GM12865 (cell line): ENCODE data around the gene ADI1.

Experiments used
- DNase-seq: peaks from one replicate; pipeline ENCODE4 v3.0.0; 2010; ENCODE audit warnings: low read depth
- H3K4me3 ChIP-seq: 2 replicates; pipeline ENCODE4 v1.5.1; 2011; ENCODE audit warnings: mild to moderate bottlenecking, low read depth, low read length, control low read depth
- TF ChIP-seq, protein P1 (sequence below): IDR thresholded peaks from 2 replicates; pipeline ENCODE4 v1.5.1; 2011; ENCODE audit warnings: low read length, control low read depth, low read depth, inconsistent platforms; ENCODE audit not compliant: insufficient read depth; ENCODE audit errors: missing control alignments

ADI1 gene, protein sequence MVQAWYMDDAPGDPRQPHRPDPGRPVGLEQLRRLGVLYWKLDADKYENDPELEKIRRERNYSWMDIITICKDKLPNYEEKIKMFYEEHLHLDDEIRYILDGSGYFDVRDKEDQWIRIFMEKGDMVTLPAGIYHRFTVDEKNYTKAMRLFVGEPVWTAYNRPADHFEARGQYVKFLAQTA

DNA sequence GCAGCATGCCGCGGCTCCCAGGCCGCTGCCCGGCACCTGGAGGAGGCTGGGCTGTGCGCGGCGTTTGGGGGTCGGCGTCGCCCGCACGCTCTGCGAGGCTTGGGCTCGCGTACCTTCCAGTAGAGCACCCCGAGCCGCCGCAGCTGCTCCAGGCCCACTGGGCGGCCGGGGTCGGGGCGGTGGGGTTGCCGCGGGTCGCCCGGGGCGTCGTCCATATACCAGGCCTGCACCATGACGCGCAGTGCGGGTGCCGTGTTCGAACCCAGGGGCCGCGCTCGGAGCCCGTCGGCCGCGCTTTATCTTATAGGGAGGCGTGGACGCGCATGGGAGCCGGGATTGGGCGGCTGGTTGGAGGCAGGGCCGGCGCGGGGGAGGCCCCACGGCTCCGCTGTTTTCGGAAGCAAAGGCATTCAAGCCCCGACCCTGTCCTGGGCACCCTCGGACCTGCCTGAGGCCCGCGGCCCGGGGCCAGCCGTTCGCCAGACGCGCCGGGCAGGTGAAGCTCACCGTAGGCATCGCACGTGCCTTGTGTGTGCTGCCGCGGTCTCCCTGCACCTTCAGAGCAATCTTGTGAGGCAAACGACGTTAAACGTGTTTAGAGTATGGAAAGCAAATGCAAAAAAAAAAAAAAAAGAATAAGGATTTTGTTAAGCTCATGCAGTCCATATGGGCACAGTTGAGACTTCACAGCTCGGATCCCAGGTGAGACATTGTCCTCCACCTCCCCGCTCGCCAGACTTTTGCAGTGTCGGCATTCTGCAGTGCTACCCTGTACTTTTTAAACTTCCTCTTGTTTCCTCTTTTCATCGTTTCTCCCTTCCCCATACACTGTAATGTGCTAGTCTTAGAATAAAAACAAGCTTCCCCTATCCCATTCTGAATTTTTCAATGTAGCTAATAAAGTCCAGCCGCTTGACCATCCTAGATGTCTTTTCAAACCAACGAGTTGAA lies at the start of gene ADI1:
Gene ADI1 (minus strand): TSS at position 277 of the 951 bp plus-strand sequence. CDS start 44 bp downstream, at position 233.
- DNase-seq: peak; percentile 93
- TF ChIP-seq, protein P1, sequence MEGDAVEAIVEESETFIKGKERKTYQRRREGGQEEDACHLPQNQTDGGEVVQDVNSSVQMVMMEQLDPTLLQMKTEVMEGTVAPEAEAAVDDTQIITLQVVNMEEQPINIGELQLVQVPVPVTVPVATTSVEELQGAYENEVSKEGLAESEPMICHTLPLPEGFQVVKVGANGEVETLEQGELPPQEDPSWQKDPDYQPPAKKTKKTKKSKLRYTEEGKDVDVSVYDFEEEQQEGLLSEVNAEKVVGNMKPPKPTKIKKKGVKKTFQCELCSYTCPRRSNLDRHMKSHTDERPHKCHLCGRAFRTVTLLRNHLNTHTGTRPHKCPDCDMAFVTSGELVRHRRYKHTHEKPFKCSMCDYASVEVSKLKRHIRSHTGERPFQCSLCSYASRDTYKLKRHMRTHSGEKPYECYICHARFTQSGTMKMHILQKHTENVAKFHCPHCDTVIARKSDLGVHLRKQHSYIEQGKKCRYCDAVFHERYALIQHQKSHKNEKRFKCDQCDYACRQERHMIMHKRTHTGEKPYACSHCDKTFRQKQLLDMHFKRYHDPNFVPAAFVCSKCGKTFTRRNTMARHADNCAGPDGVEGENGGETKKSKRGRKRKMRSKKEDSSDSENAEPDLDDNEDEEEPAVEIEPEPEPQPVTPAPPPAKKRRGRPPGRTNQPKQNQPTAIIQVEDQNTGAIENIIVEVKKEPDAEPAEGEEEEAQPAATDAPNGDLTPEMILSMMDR: no peak

DNA sequence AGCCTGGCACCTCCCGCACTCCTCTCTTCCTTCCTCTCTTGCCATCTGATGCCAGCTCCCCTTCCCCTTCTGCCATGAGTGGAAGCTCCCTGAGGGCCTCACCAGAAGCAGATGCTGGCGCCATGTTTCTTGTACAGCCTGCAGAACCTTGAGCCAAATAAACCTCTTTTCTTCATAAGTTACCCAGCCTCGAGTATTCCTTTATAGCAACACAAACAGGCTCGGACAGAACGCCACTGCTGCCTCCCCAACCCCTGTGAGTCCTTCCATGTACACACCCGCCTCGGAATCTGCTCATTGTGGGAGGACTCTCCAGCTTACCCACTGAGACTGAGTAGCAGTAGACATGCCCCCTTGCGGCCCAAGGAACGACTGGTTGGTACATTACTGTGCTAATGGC lies 47.5 kb upstream of the ADI1 start:
- DNase-seq: no peak

More for the DNA sequence above, at the start of gene ADI1:
- peak within 1 kb of the TSS; percentile 74 for H3K4me3 ChIP-seq

DNA sequence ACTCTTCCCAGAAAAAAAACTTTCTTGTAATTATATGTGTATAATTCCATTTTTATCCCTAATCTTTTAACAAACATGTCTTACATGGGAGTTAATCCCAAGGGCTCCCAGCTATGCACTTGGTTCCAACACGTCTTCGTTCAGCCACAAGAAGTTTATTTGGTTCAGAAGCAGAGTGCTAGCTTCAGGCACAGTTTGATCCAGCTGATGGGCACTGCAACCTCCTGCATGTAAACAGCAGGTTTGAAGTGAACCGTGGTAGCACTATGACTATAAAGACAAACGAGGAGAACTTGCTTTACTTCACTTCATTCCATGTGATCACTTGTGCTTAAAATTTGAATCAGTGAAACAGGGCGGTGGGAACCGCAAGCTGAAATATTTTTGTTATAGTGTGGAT lies 45.8 kb upstream of the ADI1 start:
- no peak overlapping the region for H3K4me3 ChIP-seq
- DNase-seq: no peak
- TF ChIP-seq, protein P1: no peak

More for the DNA sequence above, 47.5 kb upstream of the ADI1 start:
- TF ChIP-seq, protein P1: no peak
- H3K4me3 ChIP-seq: no peak overlapping the region

DNA sequence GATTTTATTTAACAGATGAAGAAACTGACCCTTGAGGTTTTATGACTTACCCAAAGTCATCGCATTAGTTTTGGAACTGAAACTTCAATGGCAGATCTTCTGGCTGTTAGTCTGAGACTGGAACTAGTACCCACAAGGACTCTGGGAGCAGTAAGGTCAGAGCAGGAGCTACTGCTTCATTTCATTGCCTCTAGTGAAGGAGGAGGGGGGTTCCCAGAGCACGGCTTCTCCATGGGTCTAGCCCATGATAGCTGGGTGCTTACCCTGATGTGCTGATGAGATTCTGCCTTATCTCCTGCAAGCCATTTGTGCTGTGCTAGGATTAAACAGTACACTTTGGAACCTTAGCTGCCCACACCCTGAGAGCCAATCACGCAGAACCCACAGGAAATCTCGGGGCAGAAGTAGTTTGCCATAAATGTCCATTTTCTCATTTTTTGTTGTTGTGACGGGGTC lies 44.2 kb upstream of the ADI1 start:
- peak; percentile 72 for DNase-seq
- peak overlapping the region; percentile 41 for H3K4me3 ChIP-seq
- TF ChIP-seq, protein P1: no peak

DNA sequence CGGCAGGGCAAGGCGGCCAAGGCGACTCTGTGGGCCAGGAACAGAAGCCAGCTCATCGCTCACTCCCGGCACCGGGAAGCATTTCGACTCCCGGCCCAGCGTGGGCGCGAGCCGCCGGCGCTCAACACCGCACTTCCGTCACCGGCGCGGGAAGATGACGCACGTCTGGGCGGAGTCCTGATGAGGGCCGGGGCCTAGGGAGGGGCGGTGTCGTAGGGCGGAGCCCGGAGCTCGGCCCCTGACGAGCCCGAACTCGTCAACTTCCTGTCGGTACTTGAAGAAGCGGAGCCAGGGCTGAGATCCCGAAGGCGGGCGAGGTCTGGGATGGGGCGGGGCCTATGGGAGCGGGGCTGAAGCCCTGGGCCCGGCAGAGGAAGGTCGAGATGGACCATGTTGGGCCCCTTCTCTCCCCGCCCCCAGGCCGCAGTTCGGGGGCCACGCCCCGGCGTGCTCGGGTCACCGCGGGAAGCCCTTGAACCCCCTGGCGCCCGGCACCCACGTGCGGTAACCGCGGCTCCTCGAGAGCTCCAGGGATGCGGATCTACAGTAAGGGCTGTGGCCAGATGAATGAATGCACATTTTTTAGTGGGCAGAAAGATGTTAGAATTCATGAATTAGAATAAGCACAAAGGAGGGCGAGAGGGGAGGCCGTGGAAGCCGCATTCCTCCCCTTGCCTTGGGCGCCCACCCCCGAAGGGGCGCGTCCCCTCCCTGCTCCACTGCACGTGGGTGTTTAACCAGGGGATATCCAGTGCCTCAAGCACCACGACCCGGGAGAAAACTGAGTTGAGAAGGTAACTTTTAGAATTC lies 39.1 kb upstream of the ADI1 start, which contains the start of gene RNASEH1:
Gene RNASEH1 (minus strand): TSS at position 129 of the 810 bp plus-strand sequence. CDS start 73 bp downstream, at position 56.
- TF ChIP-seq, protein P1: no peak
- peak; percentile 99 for DNase-seq

DNA sequence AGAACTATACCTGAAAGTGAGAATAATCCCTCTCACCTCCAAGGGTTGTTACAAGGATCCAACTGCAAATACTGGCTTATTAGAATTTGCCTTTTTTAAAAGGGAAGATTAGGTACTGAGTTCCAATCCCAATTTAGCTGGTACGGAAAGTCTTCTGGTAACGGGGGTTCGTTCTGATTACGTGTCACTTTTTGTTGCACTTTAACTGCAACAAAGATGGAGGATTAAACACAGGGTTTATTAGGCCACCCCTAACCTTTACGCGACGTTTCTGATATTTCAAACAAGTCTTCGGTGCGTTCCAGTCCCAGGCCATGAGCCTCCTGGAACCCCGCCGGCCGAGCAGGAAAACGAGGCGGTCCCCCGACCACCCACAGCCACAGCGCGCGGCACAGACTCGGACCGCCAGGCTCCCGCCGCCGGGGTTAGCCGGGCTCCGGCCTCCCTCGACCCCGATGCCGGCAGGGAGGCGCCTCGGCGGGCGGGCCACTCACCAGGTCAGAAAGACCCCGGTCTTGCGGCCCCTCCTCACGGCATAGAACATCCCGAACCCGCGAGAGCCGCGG lies 38.4 kb upstream of the ADI1 start:
- H3K4me3 ChIP-seq: peak overlapping the region; percentile 87
- TF ChIP-seq, protein P1: no peak
- DNase-seq: no peak

More for the DNA sequence above, 39.1 kb upstream of the ADI1 start, which contains the start of gene RNASEH1:
- peak within 1 kb of the TSS; percentile 87 for H3K4me3 ChIP-seq
